ENCODE data around the gene INAFM1.
A peak's percentile ranks its signal among the peaks of the same experiment; 100 is the strongest.

The INAFM1 gene

GRCh38 chr19:47240556-47240955, 34.1 kb upstream of the INAFM1 start:
- Mint-ChIP-seq H3K36me3 (ENCODE audit: low read depth) (no peaks in the 10 kb centered on the region), H3K9me3 (no peaks in the 10 kb centered on the region), H3K27me3 (ENCODE audit: low read depth, poor library complexity) (peaks cover 46% of the 10 kb centered on the region), H3K4me3 (no peak overlapping the region), H3K27ac (no peak overlapping the region), H3K4me1 (peaks cover 7% of the 10 kb centered on the region)
- no peak for TF ChIP-seq CTCF (IDR thresholded peaks at IDR 0.05)
- DNase-seq = no peak

GRCh38 chr19:47240996-47241918, 33.4 kb upstream of the INAFM1 start:
- Mint-ChIP-seq H3K4me3 (no peak overlapping the region), H3K9me3 (no peaks in the 10 kb centered on the region), H3K27me3 (ENCODE audit: low read depth, poor library complexity) (peaks cover 45% of the 10 kb centered on the region), H3K27ac (no peak overlapping the region), H3K4me1 (peaks cover 7% of the 10 kb centered on the region), H3K36me3 (ENCODE audit: low read depth) (no peaks in the 10 kb centered on the region)
- DNase-seq = peak; percentile 64
- TF ChIP-seq CTCF (IDR thresholded peaks at IDR 0.05) = no peak

DNA sequence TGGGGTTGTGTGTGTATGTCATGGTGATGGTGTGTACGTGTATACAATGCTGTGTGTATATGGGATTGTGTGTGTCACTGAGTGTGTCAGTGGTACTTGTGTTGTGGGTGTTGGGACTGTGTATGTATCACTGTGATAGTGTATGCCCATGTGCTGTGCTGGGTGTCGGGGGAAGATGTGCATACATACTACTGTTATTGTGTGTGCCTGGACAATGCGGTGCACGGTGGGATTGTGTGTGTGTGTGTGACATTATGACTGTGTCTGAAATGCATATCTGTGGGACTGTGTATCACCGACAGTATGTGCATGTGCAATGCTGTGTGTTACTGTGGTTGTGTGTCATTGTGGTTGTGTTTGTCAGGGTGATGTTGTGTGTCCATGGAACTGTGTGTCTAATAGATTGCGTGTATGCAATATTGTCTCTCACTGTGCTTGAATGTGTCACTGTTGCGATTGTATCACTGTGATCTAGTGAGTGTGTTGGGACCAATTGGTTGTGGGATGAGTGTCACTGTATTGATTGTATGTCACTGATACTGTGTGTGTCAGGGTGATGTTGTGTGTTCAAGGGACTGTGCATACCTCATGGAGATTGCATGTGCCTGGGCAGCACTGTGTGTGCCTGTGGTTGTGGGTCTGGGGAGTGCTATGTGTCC, 32.6 kb upstream of the INAFM1 start:
- H3K27ac Mint-ChIP-seq = no peak overlapping the region
- no peak for TF ChIP-seq CTCF (IDR thresholded peaks at IDR 0.05)
- H3K4me1 Mint-ChIP-seq = peaks cover 7% of the 10 kb centered on the region
- peaks cover 45% of the 10 kb centered on the region for H3K27me3 Mint-ChIP-seq (ENCODE audit: low read depth, poor library complexity)
- H3K4me3 Mint-ChIP-seq = no peak overlapping the region
- no peaks in the 10 kb centered on the region for H3K36me3 Mint-ChIP-seq (ENCODE audit: low read depth)
- H3K9me3 Mint-ChIP-seq = no peaks in the 10 kb centered on the region
- DNase-seq = no peak

DNA sequence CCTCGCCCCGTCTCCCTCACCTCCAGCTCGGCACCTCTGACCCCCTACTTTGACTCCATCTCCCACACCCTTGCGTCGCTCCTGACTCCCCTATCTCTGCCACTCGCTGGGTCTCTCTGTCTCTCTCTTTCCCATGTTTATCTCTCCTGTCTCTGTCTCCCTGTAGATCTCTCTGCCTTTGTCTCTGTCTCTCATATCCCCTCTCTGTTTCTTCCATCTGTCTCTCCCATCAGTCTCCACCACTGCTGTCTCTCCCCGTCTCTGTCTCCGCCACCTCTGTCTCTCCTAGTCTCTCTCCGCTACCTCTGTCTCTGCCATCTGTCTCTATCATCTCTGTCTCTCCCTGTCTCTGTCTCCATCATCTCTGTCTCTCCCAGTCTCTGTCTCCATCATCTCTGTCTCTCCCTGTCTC, 31.3 kb upstream of the INAFM1 start:
- H3K27ac Mint-ChIP-seq = no peak overlapping the region
- H3K4me1 Mint-ChIP-seq = peaks cover 11% of the 10 kb centered on the region
- DNase-seq = no peak
- H3K27me3 Mint-ChIP-seq (ENCODE audit: low read depth, poor library complexity) = peaks cover 35% of the 10 kb centered on the region
- no peaks in the 10 kb centered on the region for H3K36me3 Mint-ChIP-seq (ENCODE audit: low read depth)
- TF ChIP-seq CTCF (IDR thresholded peaks at IDR 0.05) = no peak
- H3K4me3 Mint-ChIP-seq = peak overlapping the region; percentile 69
- H3K9me3 Mint-ChIP-seq = no peaks in the 10 kb centered on the region

GRCh38 chr19:47243776-47244547, 30.7 kb upstream of the INAFM1 start:
- peaks cover 8% of the 10 kb centered on the region for H3K4me1 Mint-ChIP-seq
- peak; percentile 90 for DNase-seq
- H3K27me3 Mint-ChIP-seq (ENCODE audit: low read depth, poor library complexity) = peaks cover 29% of the 10 kb centered on the region
- peak; percentile 97 for TF ChIP-seq CTCF (IDR thresholded peaks at IDR 0.05)
- H3K4me3 Mint-ChIP-seq = peak overlapping the region; percentile 69
- H3K36me3 Mint-ChIP-seq (ENCODE audit: low read depth) = no peaks in the 10 kb centered on the region
- no peaks in the 10 kb centered on the region for H3K9me3 Mint-ChIP-seq
- no peak overlapping the region for H3K27ac Mint-ChIP-seq
